Heart left ventricle (tissue), 16 donors: ENCODE data around the gene CERS1. TPM values are rescaled to one million over a fixed set of nuclear protein-coding genes. Genes with fewer than 3 reads are reported as not detected.

ENCODE experiments used
- ATAC-seq, 4 donors: fragments of 200-7000 bp; cut with Tn5 transposase; one replicate each; pipeline ENCODE4 v1.9.1; 2020 to 2022; ENCODE audit warnings: moderate library complexity in 4 of 4, mild to moderate bottlenecking in 3 of 4, moderate number of reproducible peaks in 1 of 4
- DNase-seq, 5 donors: peaks; one replicate each; pipeline ENCODE4 v3.0.0-alpha.2; 2020
- H3K27ac ChIP-seq, 12 donors: fragments of 200-600 bp; sonication (generic) in 4 of 12; one replicate each; pipeline versions ENCODE4 v1.5.0 to v1.8.0; 2016 to 2022; ENCODE audit warnings: mild to moderate bottlenecking in 2 of 12
- H3K27me3 ChIP-seq, 9 donors: fragments of 200-600 bp; sonication (generic) in 2 of 9; one replicate each; pipeline versions ENCODE4 v1.5.1 to v1.8.0; 2016 to 2022; ENCODE audit warnings: mild to moderate bottlenecking in 3 of 9
- H3K36me3 ChIP-seq, 9 donors: fragments of 200-600 bp; sonication (generic) in 2 of 9; one replicate each; pipeline versions ENCODE4 v1.5.0 to v1.8.0; 2018 to 2022; ENCODE audit warnings: mild to moderate bottlenecking in 2 of 9
- H3K4me1 ChIP-seq, 12 donors: fragments of 200-600 bp; sonication (generic) in 4 of 12; one replicate each; pipeline versions ENCODE4 v1.5.0 to v1.8.0; 2016 to 2022; ENCODE audit warnings: mild to moderate bottlenecking in 3 of 12
- H3K4me3 ChIP-seq, 12 donors: fragments of 200-600 bp; sonication (generic) in 4 of 12; one replicate each; pipeline versions ENCODE4 v1.5.0 to v1.8.0; 2017 to 2022; ENCODE audit warnings: mild to moderate bottlenecking in 9 of 12, moderate library complexity in 4 of 12
- H3K9me3 ChIP-seq, 12 donors: fragments of 200-600 bp; sonication (generic) in 4 of 12; one replicate each; pipeline versions ENCODE4 v1.5.0 to v1.8.0; 2016 to 2022; ENCODE audit warnings: mild to moderate bottlenecking in 1 of 12
- POLR2A ChIP-seq, 2 donors: fragments of 450-650 bp; IDR thresholded peaks; one replicate each; pipeline ENCODE4 v1.6.1; 2017; ENCODE audit warnings: antibody characterized with exemption in 2 of 2, mild to moderate bottlenecking in 2 of 2, moderate library complexity in 2 of 2
- WGBS, 4 donors: extraction: QIAGEN DNeasy Blood & Tissue Kit in 2 of 4; methylation state at CpG; one replicate each; pipeline versions ENCODE4 v1.1.5 to v1.1.7; 2013 to 2018; 5-methylcytosine and 5-hydroxymethylcytosine counted together
- intact Hi-C, 10 donors: fragments of 100-400 bp; cut with DNase I; formaldehyde crosslinking; loops; one replicate each; pipeline versions ENCODE4 v1.11.1 to v1.14.2; 2022
- polyA plus RNA-seq, 2 donors: library from polyadenylated mRNA; stranded (reverse); fragments of 200-250 nt; gene quantifications; one replicate each; pipeline ENCODE4 v1.2.3, GENCODE V29; 2013
- total RNA-seq, 9 donors: library from RNA; depleted of rRNA in 2 of 9; stranded (reverse); fragments of >200 nt in 2 of 9; fragmentation: NEBNext Ultra II Directional in 3 of 9; extraction: Animal tissue kit (Norgen Biotek cat#: 25700) in 3 of 9; gene quantifications; one replicate each; pipeline versions ENCODE4 v1.1.0 to v1.2.4, GENCODE V29; 2016 to 2023
- TF ChIP-seq, protein P1 (sequence below), 12 donors: fragments of 200-600 bp; sonication (generic) in 4 of 12; IDR thresholded peaks; one replicate each; pipeline versions ENCODE4 v1.5.0 to v1.8.0; 2018 to 2022; ENCODE audit warnings: antibody characterized with exemption in 12 of 12, mild to moderate bottlenecking in 5 of 12
- donor health status: ischemic (EF 13 %, LVEDD 7.1; RV severe dilation, severe dysfunction).
- donor health status: healthy with polysubstance abuse.
- donor health status: DM: no; HTN: yes; CAD: no.
- donor health status: DM: no; HTN: no; CAD: no.
- donor health status: ischemic (EF 25% LVEDD 6.9; RV normal size, moderate dysfunction).
- donor health status: ischemic (EF 25% LVEDD 5.7; RV mildly dilated, moderate dysfunction).
- donor health status: healthy.
- donor health status: DM: yes; HTN: yes; CAD: no.
- donor health status: ischemic (EF 35%, LVEDD 5.7; RV mildly dilated, moderate dysfunction).
- donor health status: nonischemic (EF 11% LVEDD 7.7; RV severe dilation, severe dysfunction).
- donor health status: DM: yes; HTN: yes; CAD: no.
- donor health status: PGD.
- donor health status: ischemic (EF 29% LVEDD 5.4; RV normal size, mild dysfunction).
- donor health status: nonischemic (EF 23%, LVEDD 6.1; RV moderate dilation, normal function).

The CERS1 gene
- total and polyA plus RNA-seq, 11 donors, result 0.21 to 2.1 (median 0.52) TPM

DNA sequence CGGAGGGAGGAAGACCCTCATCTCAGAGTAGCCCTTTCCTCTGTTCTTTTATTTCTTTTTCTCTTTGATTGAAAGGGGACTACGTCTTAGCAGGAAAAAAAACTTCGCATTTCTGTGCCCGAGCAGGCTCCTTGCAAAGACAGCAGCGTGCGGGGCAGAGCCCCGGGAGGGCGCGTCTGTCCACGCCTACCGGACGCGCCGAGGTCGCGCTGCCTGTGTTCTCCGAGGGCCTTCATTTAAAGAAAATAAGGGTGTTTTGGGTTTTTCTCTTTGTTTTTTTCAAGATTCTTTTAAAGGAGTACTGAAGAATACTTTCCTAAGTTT lies 29.2 kb downstream of the CERS1 start:
- Histone ChIP-seq H3K36me3 (peaks cover 6 to 68% (median 64%) of the 10 kb centered on the region in 9 donors), H3K27ac (no peak overlapping the region), H3K27me3 (peaks cover 0 to 14% (median 6%) of the 10 kb centered on the region in 9 donors), H3K9me3 (no peaks in the 10 kb centered on the region), H3K4me1 (peaks cover 2 to 36% (median 10%) of the 10 kb centered on the region in 12 donors), H3K4me3 (peak overlapping the region in 1 of 12 donors; percentile 7)
- TF ChIP-seq, protein P1, sequence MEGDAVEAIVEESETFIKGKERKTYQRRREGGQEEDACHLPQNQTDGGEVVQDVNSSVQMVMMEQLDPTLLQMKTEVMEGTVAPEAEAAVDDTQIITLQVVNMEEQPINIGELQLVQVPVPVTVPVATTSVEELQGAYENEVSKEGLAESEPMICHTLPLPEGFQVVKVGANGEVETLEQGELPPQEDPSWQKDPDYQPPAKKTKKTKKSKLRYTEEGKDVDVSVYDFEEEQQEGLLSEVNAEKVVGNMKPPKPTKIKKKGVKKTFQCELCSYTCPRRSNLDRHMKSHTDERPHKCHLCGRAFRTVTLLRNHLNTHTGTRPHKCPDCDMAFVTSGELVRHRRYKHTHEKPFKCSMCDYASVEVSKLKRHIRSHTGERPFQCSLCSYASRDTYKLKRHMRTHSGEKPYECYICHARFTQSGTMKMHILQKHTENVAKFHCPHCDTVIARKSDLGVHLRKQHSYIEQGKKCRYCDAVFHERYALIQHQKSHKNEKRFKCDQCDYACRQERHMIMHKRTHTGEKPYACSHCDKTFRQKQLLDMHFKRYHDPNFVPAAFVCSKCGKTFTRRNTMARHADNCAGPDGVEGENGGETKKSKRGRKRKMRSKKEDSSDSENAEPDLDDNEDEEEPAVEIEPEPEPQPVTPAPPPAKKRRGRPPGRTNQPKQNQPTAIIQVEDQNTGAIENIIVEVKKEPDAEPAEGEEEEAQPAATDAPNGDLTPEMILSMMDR (IDR thresholded peaks at IDR 0.05), result peak in 4 of 12 donors; percentile 0 to 52 (median 39)
- TF ChIP-seq POLR2A (IDR thresholded peaks at IDR 0.05), result no peak
- 52 to 83% (median 65%) methylated on average over 17 of the region's 17 CpGs for WGBS, 4 donors
- intact Hi-C loops, result loop anchor here in 1 of 10 donors (5.0 kb wide), 1 partner anchor 274 kb away; no protein-coding TSS in a partner anchor
- DNase-seq (no peak), ATAC-seq (peak in 2 of 4 donors; percentile 13 to 14)

DNA sequence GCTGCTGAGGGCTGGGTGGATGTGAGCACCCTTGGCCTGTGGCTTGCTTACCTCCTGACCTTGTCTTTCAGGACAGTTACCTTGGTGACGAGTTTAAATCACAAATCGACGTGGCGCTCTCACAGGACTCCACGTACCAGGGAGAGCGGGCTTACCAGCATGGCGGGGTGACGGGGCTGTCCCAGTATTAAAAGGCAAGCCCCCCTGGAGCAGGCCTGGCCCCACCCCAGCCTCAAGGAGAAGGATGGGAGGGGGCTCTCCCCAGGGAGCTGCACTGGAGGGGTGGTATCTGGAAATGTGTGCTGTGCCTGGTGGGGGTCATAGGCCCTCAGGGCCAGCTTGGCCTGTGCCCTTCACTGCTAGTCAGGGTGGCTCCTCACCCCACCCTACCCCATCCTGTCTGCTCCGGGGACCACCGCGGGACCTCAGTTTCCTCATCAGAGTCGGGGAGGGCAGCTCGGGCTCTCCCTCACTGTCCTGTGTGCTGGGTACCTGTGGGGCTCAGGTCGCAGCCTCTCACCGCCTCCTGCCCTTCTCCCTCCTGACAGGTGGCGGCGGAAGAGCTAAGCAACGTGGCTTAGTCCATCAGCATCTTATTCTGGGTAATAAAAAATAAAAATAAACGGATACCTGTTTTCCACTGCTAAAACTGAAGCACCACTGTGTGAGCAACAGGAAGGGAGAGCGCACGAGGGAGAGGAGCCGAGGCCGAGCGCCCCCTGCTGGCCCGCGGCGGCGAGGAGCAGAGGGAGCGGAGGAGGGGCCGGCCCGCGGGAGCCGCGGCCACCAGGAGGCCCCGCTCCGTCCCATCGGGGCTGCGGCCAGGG lies 29.8 kb downstream of the CERS1 start:
- 39 to 46% (median 41%) methylated on average over 35 to 38 of the region's 38 CpGs for WGBS, 4 donors
- Histone ChIP-seq H3K9me3 (no peaks in the 10 kb centered on the region), H3K4me3 (peak overlapping the region in 1 of 12 donors; percentile 7), H3K27ac (no peak overlapping the region), H3K36me3 (peaks cover 8 to 74% (median 70%) of the 10 kb centered on the region in 9 donors), H3K4me1 (peaks cover 2 to 36% (median 10%) of the 10 kb centered on the region in 12 donors), H3K27me3 (peaks cover 0 to 14% (median 6%) of the 10 kb centered on the region in 9 donors)
- peak; percentile 38 to 86 (median 79) for ATAC-seq
- intact Hi-C loops, result loop anchor here in 1 of 10 donors (5.0 kb wide), 1 partner anchor 274 kb away; no protein-coding TSS in a partner anchor
- peak in 1 of 2 donors; percentile 9 for TF ChIP-seq POLR2A (IDR thresholded peaks at IDR 0.05)
- TF ChIP-seq, protein P1 (IDR thresholded peaks at IDR 0.05), result peak; percentile 94 to 100 (median 98)
- DNase-seq, result peak in 4 of 5 donors; percentile 53 to 69 (median 62)

DNA sequence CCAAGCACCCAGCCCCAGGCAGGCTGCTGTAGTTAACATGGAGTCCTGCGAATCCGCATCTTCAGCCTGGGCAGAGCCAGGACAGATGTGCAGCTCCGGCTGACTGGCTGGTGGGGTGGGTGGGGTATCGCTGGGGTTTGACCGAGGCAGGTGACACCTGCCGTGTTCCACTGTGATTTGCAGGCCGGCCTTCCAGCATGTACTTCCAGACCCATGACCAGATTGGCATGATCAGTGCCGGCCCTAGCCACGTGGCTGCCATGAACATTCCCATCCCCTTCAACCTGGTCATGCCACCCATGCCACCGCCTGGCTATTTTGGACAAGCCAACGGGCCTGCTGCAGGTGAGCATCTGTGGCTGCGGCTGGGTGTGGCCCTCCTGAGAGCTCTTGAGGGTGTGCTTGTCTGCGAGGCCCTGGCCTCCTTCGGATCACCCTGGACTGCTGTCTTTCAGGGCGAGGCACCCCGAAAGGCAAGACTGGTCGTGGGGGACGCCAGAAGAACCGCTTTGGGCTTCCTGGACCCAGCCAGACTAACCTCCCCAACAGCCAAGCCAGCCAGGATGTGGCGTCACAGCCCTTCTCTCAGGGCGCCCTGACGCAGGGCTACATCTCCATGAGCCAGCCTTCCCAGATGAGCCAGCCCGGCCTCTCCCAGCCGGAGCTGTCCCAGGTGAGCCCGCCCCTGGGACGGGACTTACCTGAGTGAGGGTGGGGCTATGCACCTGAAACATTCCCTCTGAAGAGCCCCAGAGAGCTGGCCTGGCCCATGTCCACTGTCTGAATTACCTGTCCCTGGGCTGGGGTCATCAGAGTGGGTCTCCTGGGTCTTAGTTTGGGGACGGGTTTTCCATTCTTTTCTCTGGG lies 30.6 kb downstream of the CERS1 start:
- H3K4me3 ChIP-seq, result no peak overlapping the region

More for the DNA sequence above, 30.6 kb downstream of the CERS1 start:
- peaks cover 13 to 82% (median 79%) of the 10 kb centered on the region in 9 donors for H3K36me3 ChIP-seq
- ATAC-seq (no peak), DNase-seq (peak in 1 of 5 donors; percentile 23)
- H3K27ac ChIP-seq, result no peak overlapping the region
- 90 to 94% (median 92%) methylated on average over 16 to 27 of the region's 27 CpGs for WGBS, 4 donors
- TF ChIP-seq POLR2A (IDR thresholded peaks at IDR 0.05), result no peak
- TF ChIP-seq, protein P1 (IDR thresholded peaks at IDR 0.05), result no peak
- H3K27me3 ChIP-seq, result peaks cover 0 to 10% (median 6%) of the 10 kb centered on the region in 9 donors
- intact Hi-C loops, result loop anchor here in 1 of 10 donors (5.0 kb wide), 1 partner anchor 273 kb away; no protein-coding TSS in a partner anchor
- no peaks in the 10 kb centered on the region for H3K9me3 ChIP-seq
- peaks cover 2 to 30% (median 10%) of the 10 kb centered on the region in 12 donors for H3K4me1 ChIP-seq
